Panc1 (cell line): ENCODE measurements around the gene OTOF. TPM values are rescaled to one million over a fixed set of nuclear protein-coding genes. Genes with fewer than 3 reads are reported as not detected.

Source experiments
- ATAC-seq: fragments of 200-7000 bp; cut with Tn5 transposase; 2 replicates; pipeline ENCODE4 v1.9.1; 2020; ENCODE audit warnings: mild to moderate bottlenecking, moderate library complexity
- Bru-seq: library from RNA; stranded (reverse); fragments of 400-500 nt; gene quantifications from one replicate; lab custom pipeline; 2021; lab: Mats Ljungman, UMichigan
- BruChase-seq, 2 experiments: library from RNA; stranded (reverse); fragments of 400-500 nt; gene quantifications; one replicate each; lab custom pipeline; 2021; lab: Mats Ljungman, UMichigan
- BruUV-seq: library from RNA; stranded (reverse); fragments of 400-500 nt; replicated peaks from 2 replicates; lab custom pipeline; 2021; lab: Mats Ljungman, UMichigan
- CTCF ChIA-PET: fragments of 300-600 bp; sonication (Branson Sonifier 250); formaldehyde crosslinking; loops from one replicate; lab custom pipeline; 2022; ENCODE audit warnings: antibody characterized with exemption; lab: Charles Lee
- POLR2A ChIA-PET: fragments of 300-600 bp; sonication (Branson Sonifier 250); formaldehyde crosslinking; loops from one replicate; lab custom pipeline; 2022; ENCODE audit warnings: antibody characterized with exemption; lab: Charles Lee
- DNase-seq: peaks from one replicate; pipeline ENCODE4 v3.0.0-alpha.2; 2010; ENCODE audit warnings: low read depth, low spot score
- H3K27ac ChIP-seq: 2 replicates; pipeline ENCODE4 v1.5.1; 2011; ENCODE audit warnings: mild to moderate bottlenecking, low read length, inconsistent platforms
- H3K27me3 ChIP-seq: fragments of 200-500 bp; sonication (Bioruptor generic); 2 replicates; pipeline ENCODE4 v1.6.0; 2014; ENCODE audit warnings: low read length, inconsistent platforms; ENCODE audit not compliant: control insufficient read depth, insufficient read depth
- H3K36me3 ChIP-seq: fragments of 200-500 bp; sonication (Bioruptor generic); 2 replicates; pipeline ENCODE4 v1.5.1; 2014; ENCODE audit warnings: inconsistent platforms, mild to moderate bottlenecking, low read length, moderate library complexity; ENCODE audit not compliant: control insufficient read depth, insufficient read depth
- H3K4me1 ChIP-seq: 2 replicates; pipeline ENCODE4 v1.5.1; 2011; ENCODE audit warnings: inconsistent platforms, mild to moderate bottlenecking, low read length, moderate library complexity; ENCODE audit not compliant: control insufficient read depth, insufficient read depth
- H3K4me3 ChIP-seq, 2 experiments: 2 replicates each; pipeline ENCODE4 v1.5.1; 2011 to 2012; ENCODE audit warnings: low read depth in 2 of 2, low read length in 2 of 2, mild to moderate bottlenecking in 2 of 2, inconsistent platforms in 1 of 2, moderate library complexity in 1 of 2
- H3K9me3 ChIP-seq: fragments of 200-500 bp; sonication (Bioruptor generic); 2 replicates; pipeline ENCODE4 v1.5.1; 2014; ENCODE audit warnings: low read depth, mild to moderate bottlenecking, inconsistent platforms, low read length, moderate library complexity; ENCODE audit not compliant: control insufficient read depth, insufficient read depth
- CTCF ChIP-seq: fragments of 450-650 bp; IDR thresholded peaks from 2 replicates; pipeline ENCODE4 v1.5.1; 2017; ENCODE audit warnings: mild to moderate bottlenecking
- POLR2AphosphoS5 ChIP-seq: IDR thresholded peaks from 2 replicates; pipeline ENCODE4 v1.6.1; 2012; ENCODE audit warnings: mild to moderate bottlenecking, low read depth, low read length, moderate library complexity
- SIN3A ChIP-seq: IDR thresholded peaks from 2 replicates; pipeline ENCODE4 v1.6.1; 2012; ENCODE audit warnings: low read depth, mild to moderate bottlenecking, low read length, moderate library complexity, borderline replicate concordance; ENCODE audit not compliant: insufficient read depth
- TCF7L2 ChIP-seq: IDR thresholded peaks from 2 replicates; pipeline ENCODE4 v1.6.1; 2011; ENCODE audit warnings: mild to moderate bottlenecking, low read depth, low read length, inconsistent platforms
- in situ Hi-C: cut with HindIII; loops from 2 replicates; pipeline ENCODE4 v1.10.0; 2016; ENCODE audit warnings: low sequenced_read_pairs, low pct_unique_long_range_greater_than_20kb
- intact Hi-C: fragments of 100-400 bp; cut with micrococcal nuclease; formaldehyde crosslinking; loops from one replicate; pipeline ENCODE4 v1.10.0; 2022; ENCODE audit not compliant: unreplicated experiment
- long read RNA-seq: library from polyadenylated mRNA; unstranded; transcript quantifications from one replicate; pipeline ENCODE4 v2.0.0, GENCODE V29; 2021; ENCODE audit not compliant: unreplicated experiment
- polyA plus RNA-seq: library from polyadenylated mRNA; unstranded; fragments of >200 nt; gene quantifications from one replicate; pipeline ENCODE4 v1.2.1, GENCODE V29; 2012; ENCODE audit warnings: missing spikeins; ENCODE audit not compliant: insufficient read length
- total RNA-seq: library from RNA; stranded (reverse); gene quantifications from one replicate; pipeline ENCODE4 v1.2.1, GENCODE V29; 2021; ENCODE audit not compliant: unreplicated experiment
- TF ChIP-seq, protein P1 (sequence below), 2 experiments: IDR thresholded peaks; 2 replicates each; pipeline ENCODE4 v1.6.1; 2011 to 2012; ENCODE audit warnings: low read depth in 2 of 2, control low read depth in 1 of 2, low read length in 1 of 2, mild to moderate bottlenecking in 1 of 2, moderate library complexity in 1 of 2; ENCODE audit not compliant: insufficient read depth in 1 of 2

The OTOF gene
- total RNA-seq (0.41 TPM), Bru-seq, nascent RNA (percentile 5 among the genes with signal in this experiment), BruChase-seq, experiment 1, labeled RNA remaining after a 2-hour chase (percentile 5 among the genes with signal in this experiment), BruChase-seq, experiment 2, labeled RNA remaining after a 6-hour chase (percentile 7 among the genes with signal in this experiment)
- 0.39 TPM for polyA plus RNA-seq
- long read RNA-seq, partial matches to known transcripts = 1 of 1 reads
- long read RNA-seq, other reads (novel, unspliced or antisense) = 0 of 1 reads

- ATAC-seq = peak; percentile 49; the same call in 1 of the 2 replicates
- intact Hi-C loops = no loop called here
Measured at GRCh38 chr2:26477911-26478253, at the start of gene OTOF. Gene OTOF, minus strand, starts transcription at chr2:26478124.

GRCh38 chr2:26526589-26526988 is 48.7 kb upstream of the OTOF start:
- no TSS peak for BruUV-seq
- no peak for DNase-seq
- ChIA-PET POLR2A (no interaction called here), CTCF (no interaction called here)
- intact Hi-C loops = no loop called here
- Histone ChIP-seq H3K4me1 (no peaks in the 10 kb centered on the region), H3K9me3 (no peaks in the 10 kb centered on the region), H3K27ac (no peak overlapping the region), H3K27me3 (peaks cover under 1% of the 10 kb centered on the region), H3K4me3 (no peak overlapping the region), H3K36me3 (no peaks in the 10 kb centered on the region)
- TF ChIP-seq TCF7L2 (no peak), POLR2AphosphoS5 (no peak), CTCF (no peak), SIN3A (no peak)
- TF ChIP-seq, protein P1, sequence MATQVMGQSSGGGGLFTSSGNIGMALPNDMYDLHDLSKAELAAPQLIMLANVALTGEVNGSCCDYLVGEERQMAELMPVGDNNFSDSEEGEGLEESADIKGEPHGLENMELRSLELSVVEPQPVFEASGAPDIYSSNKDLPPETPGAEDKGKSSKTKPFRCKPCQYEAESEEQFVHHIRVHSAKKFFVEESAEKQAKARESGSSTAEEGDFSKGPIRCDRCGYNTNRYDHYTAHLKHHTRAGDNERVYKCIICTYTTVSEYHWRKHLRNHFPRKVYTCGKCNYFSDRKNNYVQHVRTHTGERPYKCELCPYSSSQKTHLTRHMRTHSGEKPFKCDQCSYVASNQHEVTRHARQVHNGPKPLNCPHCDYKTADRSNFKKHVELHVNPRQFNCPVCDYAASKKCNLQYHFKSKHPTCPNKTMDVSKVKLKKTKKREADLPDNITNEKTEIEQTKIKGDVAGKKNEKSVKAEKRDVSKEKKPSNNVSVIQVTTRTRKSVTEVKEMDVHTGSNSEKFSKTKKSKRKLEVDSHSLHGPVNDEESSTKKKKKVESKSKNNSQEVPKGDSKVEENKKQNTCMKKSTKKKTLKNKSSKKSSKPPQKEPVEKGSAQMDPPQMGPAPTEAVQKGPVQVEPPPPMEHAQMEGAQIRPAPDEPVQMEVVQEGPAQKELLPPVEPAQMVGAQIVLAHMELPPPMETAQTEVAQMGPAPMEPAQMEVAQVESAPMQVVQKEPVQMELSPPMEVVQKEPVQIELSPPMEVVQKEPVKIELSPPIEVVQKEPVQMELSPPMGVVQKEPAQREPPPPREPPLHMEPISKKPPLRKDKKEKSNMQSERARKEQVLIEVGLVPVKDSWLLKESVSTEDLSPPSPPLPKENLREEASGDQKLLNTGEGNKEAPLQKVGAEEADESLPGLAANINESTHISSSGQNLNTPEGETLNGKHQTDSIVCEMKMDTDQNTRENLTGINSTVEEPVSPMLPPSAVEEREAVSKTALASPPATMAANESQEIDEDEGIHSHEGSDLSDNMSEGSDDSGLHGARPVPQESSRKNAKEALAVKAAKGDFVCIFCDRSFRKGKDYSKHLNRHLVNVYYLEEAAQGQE (IDR thresholded peaks at IDR 0.05; ENCODE audit: insufficient read depth in 1 of 2, low read depth in 2 of 2, low read length in 1 of 2) = no peak
- in situ Hi-C loops = no loop called here
- no peak for ATAC-seq

More at GRCh38 chr2:26477911-26478253, at the start of gene OTOF:
- H3K36me3 ChIP-seq = no peaks in the 10 kb centered on the region
- no peak for DNase-seq
- POLR2A ChIA-PET = no interaction called here
- no peaks in the 10 kb centered on the region for H3K27me3 ChIP-seq
- in situ Hi-C loops = no loop called here
- no TSS peak for BruUV-seq
- no peak within 1 kb of the TSS for H3K27ac ChIP-seq
- TF ChIP-seq CTCF = no peak
- no peak for TF ChIP-seq TCF7L2
- TF ChIP-seq, protein P1 (IDR thresholded peaks at IDR 0.05; ENCODE audit: insufficient read depth in 1 of 2, low read depth in 2 of 2, low read length in 1 of 2) = no peak
- no peak for TF ChIP-seq POLR2AphosphoS5
- TF ChIP-seq SIN3A = no peak
- peaks cover 4% of the 10 kb centered on the region for H3K4me1 ChIP-seq
- CTCF ChIA-PET = no interaction called here
- H3K4me3 ChIP-seq = no peak within 1 kb of the TSS
- no peaks in the 10 kb centered on the region for H3K9me3 ChIP-seq
